GM19351 (cell line): Measurements from ENCODE around the gene SNX10.

ENCODE experiments used
- ATAC-seq: cut with Tn5 transposase; IDR thresholded peaks from one replicate; pipeline ENCODE4 v1.9.1; 2021; ENCODE audit warnings: mild to moderate bottlenecking, moderate library complexity; ENCODE audit not compliant: unreplicated experiment

The SNX10 gene

DNA sequence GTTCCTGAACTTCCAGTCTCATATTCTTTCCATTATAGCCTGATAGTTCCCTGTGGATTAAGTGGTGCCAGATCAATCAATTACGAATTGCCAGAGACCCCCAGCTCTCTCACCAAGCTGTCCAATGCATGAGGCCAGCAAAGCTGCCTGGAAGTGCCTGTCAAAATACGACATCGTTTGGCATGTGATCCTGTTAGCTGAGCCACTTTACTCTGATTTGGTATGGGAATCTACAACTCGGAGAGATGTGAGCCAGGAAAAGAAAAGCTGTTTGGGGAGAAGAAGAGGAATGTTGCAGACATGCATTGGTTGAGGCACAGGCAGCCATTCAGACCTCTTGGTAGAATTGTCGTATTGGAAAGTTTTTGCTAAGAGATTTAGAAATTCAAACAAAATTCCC is 3.9 kb downstream of the SNX10 start:
- ATAC-seq, result no peak

DNA sequence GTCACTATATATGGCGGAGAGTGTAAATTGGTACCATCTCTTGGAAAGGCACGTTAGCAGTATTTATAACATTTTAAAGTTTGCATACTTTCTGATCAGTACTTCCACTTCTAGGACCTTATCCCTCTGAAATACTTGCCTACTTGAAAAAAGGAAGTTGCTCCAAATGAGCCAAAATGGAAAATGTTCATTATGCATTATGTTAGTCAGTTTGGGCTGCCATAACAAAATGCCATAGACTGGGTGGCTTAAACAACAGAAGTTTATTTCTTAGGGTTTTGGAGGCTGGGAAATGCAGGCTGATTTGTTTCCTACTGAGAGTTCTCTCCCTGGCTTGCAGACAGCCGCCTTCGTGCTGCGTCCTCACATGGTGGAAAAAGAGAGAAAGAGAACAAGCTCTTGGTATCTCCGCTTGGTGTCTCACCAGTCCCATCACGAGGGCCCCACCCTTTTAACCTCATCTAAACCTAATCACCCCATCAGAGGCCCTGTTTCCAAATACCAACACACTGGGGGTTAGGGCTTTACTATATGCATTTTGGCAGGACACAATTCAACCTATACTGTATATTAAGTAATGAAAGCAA is 6.9 kb downstream of the SNX10 start:
- ATAC-seq, result no peak

DNA sequence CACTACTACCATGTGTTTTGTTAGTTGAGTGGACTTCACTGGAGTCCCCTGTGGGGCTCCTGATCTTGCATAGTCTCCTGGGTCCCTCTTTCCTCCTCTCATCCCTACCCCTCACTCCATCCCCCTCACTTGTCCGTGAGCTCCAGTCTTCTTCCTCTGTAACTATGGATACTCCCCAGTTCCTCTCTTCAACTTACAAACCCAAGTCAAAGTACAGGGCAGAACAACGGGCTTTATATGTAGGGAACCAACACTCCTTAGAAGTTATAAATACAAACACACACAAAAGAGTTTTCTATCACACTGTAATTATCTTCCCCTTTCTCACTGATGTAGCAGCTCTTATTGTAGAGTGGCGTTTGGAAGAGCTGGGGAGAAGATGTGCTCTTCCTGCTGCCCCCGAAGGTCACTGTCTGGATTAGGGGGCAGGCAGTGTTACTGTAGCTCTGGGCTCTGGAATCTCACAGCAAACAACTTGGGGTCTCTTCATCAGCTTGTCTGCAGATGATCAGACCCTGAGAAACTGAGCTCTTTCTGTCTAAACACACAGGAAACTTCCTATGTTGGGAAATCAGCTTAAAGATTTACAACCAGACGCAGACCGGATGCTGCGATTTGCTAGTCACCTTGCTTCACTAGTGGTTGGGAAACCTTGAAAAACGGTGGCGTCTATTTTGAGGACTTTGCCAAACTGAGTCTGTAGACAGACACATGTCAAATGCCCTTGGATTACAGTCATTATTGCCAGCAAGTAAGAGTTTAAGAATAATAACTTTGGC is 13.6 kb downstream of the SNX10 start:
- no peak for ATAC-seq

DNA sequence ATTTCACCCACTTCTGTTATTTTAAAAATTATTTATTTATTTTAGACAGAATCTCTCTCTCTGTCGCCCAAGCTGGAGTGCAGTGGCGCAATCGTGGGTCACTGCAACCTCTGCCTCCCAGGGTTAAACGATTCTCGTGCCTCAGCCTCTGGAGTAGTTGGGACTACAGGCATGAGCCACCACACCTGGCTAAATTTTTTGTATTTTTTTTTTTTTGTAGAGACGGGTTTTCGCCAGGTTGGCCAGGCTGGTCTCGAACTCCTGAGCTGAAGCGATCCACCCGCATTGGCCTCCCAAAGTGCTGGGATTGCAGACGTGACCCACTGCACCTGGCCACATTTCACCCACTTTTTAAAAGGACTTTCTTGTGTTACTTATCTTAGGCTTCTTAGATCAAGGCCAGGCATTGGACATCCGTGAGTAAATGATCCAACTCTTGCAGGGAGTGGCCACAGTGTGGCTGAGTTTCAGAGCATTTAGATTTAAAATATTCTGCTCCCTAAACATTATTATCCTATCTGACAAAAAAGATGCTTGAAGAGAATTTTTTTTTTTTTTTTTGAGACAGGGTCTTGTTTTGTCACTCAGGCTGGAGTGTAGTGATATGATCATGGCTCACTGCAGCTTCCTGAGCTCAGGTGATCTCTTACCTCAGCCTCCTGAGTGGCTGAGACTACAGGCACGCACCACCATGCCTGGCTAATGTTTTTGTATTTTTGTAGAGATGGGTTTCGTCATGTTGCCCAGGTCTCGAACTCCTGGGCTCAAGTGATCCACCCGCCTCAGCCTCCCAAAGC is 14.4 kb downstream of the SNX10 start:
- no peak for ATAC-seq

DNA sequence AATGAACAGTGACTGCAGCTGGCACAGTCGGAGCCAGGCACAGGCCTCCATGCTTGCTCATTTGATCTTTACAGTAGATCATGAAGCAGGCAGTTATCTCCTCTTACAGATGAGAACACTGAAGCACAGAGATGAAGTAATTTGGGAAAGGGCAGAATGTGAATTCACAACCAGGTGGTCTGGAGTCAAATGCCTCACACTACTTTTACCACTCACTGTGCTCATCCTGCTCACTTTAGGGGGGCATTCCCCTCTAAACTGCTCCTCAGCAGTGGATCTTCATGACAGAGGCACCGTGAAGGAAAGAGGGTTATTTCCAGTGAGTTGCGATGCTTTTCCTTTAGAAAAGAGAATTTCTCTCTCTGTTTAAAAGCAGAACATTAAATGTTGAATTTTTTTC is 15.1 kb downstream of the SNX10 start:
- no peak for ATAC-seq

DNA sequence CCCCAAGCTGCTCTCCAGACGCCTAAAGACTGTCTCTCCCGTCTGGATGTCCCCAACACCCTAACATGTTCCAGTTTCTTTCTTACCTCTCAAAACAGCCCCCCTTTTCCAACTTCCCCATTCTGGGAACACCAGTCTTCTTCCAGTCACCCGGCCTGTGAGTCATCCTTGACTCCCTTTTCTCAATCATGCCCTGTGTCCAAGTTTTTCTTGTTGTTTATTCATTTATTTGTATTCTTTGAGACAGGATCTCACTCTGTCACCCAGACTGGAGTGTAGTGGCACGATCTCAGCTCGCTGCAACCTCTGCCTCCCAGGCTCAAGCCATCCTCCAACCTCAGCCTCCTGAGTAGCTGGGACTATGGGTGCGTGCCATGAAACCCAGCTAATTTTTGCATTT is 15.6 kb downstream of the SNX10 start:
- ATAC-seq, result no peak

DNA sequence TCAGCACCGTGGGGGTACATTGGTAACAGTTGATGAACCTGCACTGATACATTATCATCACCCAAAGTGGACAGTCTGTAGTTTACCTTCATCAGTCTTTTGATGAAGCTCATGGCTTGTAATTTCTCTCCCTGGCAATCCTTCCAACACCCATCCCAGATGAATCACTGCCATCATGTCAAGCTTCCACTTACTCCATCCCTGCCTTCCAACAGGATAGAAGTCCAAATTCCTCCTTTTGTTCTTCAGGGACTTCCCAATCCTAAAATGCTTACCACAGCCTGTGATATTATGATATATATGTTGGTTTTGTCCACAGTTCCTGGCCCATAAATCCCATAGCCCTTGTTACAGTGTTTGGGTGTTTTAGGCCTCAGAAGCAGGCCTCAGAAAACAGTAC is 16.1 kb downstream of the SNX10 start:
- no peak for ATAC-seq

DNA sequence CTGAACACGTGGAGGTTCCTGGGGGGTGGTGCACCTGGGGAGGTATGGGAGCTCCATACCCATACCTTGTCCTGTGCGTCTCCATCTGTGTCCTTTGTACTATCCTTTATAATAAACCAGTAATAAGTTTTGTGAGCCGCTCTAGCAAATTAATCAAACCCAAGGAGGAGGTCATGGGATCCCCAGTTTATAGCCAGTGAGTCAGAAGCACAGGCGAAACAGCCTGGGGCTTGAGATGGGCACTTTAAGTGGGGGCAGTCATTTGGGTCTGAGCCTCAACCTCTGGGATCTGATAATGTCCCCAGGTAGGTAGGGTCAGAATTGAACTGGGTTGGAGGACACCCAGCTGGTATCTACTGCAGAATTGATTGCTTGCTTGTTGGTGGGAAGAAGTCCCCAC is 16.9 kb downstream of the SNX10 start:
- ATAC-seq, result no peak

DNA sequence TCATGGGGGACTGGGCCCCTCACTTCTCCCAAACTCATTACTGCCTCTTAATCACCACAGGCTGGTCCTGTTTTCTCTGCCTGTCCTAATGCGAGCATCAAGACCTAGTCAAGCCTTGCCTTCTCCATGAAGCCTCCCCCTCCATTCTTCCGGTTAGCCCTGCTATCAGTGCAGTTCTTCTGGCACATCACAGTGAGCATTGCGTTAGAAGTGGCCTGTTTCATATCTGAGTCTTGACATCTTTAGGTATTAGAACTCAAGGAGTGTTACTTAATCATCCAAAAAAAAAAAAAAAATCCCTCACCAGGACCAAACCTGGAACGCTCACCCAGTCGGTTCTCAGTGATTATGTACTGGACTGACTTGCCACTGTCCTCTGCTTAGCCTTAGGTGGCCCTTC is 17.4 kb downstream of the SNX10 start:
- ATAC-seq, result no peak

DNA sequence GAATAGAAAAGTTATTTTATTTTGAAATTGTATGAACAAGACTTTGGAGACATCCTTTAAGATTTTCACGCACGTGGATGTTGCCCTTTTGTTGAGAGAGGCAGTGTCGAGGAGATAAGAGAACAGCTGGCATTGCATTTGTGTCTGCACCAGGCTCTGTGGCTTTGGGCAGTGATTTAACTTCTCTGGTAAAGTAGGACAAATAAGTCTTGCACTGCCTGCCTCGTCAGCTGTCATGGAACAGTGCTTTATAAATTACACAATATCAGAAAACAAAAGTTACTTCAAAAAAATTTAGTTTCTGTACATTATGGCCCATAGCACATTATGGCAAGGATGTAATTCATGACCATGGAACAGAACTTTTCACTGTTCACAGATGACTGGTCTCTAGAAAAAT is 20.1 kb downstream of the SNX10 start:
- ATAC-seq, result no peak

DNA sequence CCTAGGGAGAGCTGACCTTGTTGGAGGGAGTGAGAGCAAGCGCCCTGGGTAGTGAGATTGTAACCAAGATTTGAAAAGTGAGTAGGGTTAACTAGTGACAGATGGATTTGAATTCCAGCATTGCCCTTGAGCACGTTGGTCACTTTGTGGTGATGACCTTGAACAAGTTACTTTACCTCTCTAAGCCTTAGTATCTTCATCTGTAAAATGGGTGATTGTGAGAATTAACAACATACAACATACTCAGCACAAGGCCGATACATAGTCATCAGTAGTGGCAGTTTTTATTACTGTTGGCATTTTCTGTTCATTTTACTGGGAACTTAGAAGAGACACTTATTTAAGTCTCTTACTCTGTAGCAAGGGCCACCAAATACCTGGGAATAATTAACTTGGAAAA is 25.5 kb downstream of the SNX10 start:
- ATAC-seq, result no peak

DNA sequence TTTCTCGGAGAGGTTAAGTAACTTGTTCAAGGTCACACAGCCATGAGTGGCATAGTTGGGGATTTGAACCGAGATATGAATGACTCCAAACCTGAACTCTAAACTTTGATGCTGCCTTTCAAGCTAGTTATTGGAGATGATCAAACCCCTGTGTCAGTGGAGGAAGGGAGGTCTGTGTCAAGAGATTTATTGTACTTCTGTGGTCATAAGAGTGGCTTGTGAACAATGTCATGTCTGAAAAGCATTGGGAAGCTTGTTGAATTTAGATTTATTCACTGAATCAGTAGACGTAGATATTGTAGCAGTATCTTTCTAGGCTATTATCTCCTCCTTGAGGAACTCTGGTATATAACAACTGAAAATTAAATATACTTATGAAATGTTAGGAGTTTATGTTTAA is 27.3 kb downstream of the SNX10 start:
- no peak for ATAC-seq

DNA sequence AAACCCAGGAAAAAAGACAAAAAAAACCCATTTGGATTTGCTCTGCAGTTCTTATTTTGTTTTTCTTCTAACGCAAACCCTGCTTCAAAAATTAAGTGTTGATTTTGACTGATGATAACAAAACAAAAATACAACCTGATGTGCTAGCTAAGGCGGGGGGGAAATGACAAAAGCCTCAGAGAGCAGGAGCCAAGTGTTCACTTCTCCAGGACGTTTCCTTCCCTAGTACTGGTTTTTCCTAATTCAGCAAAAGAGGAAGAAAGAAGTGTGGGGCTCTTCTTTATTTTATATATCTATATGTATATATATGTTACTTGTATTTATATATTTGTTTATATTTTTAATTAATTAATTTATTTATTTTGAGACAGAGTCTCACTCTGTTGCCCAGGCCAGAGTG is 28.0 kb downstream of the SNX10 start:
- ATAC-seq, result no peak

DNA sequence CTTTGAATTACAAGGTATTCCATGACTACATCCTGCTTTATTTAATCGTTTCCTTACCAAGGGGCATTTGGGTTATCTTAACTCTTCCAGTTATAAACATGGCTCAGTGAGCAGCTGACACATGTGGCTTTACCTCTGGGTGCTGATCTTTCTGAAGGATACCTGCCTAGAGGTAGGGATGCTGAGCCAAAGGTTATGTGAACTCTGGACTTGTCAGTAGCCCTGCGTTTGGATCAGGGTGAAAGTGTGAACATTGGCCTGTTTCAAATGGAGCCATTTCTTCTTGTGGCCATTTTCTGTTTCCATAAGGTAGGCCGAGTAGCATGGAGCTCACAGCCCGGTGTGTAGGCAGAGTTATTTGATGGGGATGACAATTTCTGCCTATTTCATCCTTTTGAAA is 29.2 kb downstream of the SNX10 start:
- no peak for ATAC-seq

DNA sequence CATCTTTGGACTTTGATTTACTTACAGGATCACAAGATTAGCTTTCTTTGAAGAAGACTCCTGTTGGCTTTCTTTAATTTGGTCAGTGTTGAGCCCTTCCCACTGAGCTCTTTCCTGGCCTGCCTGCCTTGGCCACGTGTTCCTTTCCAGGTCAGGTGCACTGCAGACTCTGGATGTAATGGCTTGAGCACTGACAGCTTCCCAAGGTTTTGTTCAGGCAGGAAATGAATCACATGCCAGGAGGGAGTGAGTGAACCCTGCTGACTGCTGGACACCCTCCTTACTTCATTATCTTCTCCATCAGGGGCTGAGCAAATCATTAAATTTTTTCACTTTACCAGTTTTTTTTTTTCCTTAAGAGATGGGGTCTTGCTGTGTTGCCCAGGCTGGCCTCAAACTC is 29.8 kb downstream of the SNX10 start:
- no peak for ATAC-seq

DNA sequence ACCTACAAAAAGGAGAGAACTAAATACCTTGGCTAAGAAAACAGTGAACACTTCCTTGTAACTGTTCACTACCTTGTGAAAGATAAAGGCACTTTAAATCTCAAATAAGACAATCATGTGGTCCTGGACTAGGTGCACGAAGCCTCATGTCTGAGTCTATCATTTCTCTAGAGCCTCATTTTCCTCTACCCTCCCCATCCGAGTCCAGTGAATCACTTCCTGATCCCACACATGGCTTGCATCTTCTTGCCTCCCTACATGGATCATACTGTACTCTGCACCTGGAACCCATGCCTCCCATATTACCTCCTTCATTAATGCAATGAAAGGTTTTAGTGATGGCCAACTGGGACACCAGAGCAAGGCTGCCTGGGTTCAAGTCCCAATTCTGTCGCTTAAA is 34.5 kb downstream of the SNX10 start:
- ATAC-seq, result no peak

DNA sequence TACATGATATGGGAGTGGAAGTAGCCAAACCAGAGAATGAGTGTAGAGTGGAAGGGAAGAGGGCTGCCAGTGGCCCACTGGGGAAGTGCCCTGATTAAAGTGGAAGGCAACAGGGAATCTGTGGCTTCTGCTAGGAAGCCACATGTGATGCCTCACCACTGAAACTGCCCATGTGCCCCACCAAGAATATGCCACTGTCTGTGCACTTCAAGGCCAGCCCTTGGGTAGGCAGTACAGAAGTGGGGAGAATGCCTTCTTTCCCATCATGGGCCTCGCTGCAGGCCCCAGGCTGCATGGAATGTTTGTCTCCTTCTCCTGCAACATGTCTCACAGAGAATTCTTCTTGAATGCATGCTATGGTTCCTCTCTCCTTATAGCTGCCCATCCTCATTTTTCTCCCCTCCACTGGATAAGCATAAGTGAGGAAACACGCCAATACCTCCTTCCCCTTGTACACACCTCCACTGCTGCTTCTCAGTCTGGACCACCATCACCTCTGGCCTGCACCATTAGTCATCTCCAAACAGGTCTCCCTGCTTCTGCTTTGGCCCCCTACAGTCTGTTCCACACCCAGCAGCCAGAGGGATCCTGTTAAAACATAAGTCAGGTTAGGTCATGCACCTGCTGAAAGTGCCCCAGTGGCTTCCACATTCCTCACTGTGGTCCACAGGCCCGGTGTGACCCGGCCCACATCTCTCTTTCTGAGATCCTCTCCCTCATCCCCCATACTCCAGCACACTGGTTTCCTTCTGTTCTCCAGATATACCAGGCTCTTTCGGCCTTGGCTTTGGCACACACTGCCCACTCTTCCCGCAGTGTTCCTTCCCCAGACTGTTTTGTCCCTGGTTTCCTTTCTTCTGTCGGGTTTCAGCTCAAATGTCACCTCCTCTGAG is 37.1 kb downstream of the SNX10 start:
- no peak for ATAC-seq

DNA sequence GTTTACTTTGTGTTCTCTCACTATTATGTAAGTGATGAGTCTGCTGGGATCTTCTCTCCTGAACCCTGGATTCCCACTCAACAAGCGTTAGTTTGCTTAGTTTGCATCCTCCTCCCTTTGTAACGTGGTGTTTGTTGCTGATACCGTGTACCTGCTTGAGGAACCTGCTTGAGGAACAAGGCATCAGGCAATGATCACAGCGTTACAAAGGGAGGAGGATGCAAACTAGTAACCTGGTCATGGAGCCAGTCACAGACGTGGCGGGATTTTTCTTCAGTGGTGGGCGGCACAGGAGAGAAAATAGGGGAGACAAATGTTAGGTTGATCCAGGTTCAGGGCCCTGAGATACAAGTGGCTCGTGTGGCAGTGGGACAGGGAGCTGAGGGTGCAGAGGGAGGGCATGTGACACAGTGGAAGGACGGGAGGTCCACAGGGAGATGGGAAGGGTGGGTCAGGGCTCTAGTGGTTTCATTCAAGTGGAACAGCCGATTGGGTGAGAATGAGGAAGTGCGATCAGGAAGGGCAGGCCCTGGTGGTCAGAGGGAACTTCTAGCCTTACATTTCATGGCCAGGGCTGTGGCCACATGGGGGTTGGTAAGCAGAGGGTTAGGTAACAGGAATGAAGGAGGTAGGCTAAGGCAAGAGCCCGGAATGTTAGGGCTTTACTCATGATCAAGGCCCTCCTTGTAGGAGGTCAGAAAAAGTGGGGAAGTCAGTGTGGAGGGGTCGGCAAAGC is 38.0 kb downstream of the SNX10 start:
- no peak for ATAC-seq

DNA sequence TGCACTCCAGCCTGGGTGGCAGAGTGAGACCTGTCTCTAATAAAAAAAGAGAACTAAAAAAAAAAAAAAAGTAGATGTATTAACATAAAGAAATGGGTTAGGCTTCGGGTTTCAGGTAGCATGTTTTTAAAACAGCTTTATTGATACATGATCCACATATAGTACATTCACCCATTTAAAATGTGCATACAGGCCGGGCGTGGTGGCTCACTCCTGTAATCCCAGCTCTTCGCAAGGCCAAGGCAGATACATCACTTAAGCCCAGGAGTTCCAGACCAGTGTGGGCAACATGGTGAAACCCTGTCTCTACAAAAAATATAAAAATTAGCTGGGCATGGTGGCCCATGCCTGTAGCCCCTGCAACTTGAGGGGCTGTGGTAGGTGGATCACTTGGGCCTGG is 39.5 kb downstream of the SNX10 start:
- ATAC-seq, result no peak

DNA sequence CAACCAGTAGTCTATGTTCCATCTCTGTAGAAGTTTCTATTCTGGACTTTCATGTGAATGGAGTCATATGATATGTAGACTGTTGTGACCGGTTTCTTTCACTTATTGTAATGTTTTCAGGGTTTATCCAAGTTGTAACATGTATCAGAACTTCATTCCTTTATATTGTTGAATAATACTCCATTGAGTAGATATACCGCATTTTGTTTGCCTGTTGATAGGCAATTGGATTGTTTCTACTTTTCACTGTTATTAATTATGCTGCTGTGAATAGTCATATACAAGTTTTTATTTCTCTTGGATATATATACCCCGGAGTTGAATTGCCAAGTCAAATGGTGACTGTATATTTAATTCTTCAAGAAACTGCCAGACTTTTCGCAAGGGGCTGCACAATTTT is 40.1 kb downstream of the SNX10 start:
- ATAC-seq, result no peak
